SH-SY5Y (cell line): ENCODE measurements around the gene UTS2R.

Source experiments
- GATA2 ChIP-seq: IDR thresholded peaks from 2 replicates; pipeline ENCODE4 v1.6.1; 2011; ENCODE audit warnings: mild to moderate bottlenecking, low read depth, low read length
- GATA3 ChIP-seq: IDR thresholded peaks from 2 replicates; pipeline ENCODE4 v1.6.1; 2011; ENCODE audit warnings: low read depth, mild to moderate bottlenecking, low read length, moderate library complexity

DNA sequence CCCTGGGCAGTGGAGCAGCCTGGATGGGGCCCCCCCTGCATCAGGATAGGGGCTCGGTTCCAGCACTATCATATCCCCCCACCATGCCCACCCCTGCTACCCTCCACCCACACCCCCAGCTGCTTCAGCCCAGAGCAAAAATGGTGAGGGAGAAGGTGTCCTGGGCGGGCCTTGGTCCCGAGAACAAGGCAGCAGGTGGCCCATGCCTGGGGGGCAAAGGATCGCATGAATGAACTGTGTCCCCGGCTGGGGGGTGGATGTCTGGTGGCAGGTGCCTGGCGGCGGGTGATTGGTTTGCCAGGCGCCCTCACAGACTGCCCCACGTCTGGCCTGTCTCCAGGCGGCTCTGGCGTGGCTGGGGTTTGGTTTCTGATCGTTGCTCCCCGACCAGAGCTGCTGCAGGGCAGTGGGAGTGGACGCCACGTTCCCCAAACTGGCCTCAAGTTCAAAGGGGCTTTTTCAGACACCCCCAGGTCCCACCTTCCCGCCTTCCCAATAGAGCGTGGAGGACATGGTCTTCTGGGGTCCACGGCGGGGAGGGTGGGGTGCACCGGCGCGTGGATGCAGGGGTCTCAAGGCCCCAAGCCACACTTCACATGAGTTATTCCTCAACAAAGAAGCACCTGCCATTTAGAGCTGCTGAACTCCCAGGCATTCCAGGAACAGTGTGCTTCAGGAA lies 12.6 kb downstream of the UTS2R start:
- TF ChIP-seq GATA2 = no peak
- TF ChIP-seq GATA3 = no peak
